ENCODE data around the gene MUC5B.
A peak's percentile ranks its signal among the peaks of the same experiment; 100 is the strongest.

MUC5B gene

GRCh38 chr11:1305501-1306056 is 82.7 kb downstream of the MUC5B start:
- no peak for TF ChIP-seq REST (IDR thresholded peaks at IDR 0.05; ENCODE audit: insufficient replicate concordance, low read depth)
- no peak for TF ChIP-seq POLR2AphosphoS5 (IDR thresholded peaks at IDR 0.05; ENCODE audit: low read depth)
- no peak for TF ChIP-seq SPI1 (IDR thresholded peaks at IDR 0.05; ENCODE audit: borderline replicate concordance, low read depth)
- no peak for TF ChIP-seq GABPA (IDR thresholded peaks at IDR 0.05; ENCODE audit: low read depth)
- TF ChIP-seq CTCF (IDR thresholded peaks at IDR 0.05; ENCODE audit: insufficient read depth, low read length), result no peak
- Histone ChIP-seq H3K4me3 (replicated peaks; ENCODE audit: insufficient read depth, low read length) (no peak overlapping the region), H3K27ac (replicated peaks) (no peak overlapping the region), H3K27me3 (ENCODE audit: insufficient read depth, poor library complexity, severe bottlenecking) (no peaks in the 10 kb centered on the region)
- no peak for DNase-seq (ENCODE audit: low read depth in 1 of 2, low spot score in 1 of 2)

GRCh38 chr11:1306186-1307162 is 83.6 kb downstream of the MUC5B start:
- TF ChIP-seq CTCF (IDR thresholded peaks at IDR 0.05; ENCODE audit: insufficient read depth, low read length) (no peak), GABPA (IDR thresholded peaks at IDR 0.05; ENCODE audit: low read depth) (no peak), POLR2AphosphoS5 (IDR thresholded peaks at IDR 0.05; ENCODE audit: low read depth) (no peak), SPI1 (IDR thresholded peaks at IDR 0.05; ENCODE audit: borderline replicate concordance, low read depth) (no peak), REST (IDR thresholded peaks at IDR 0.05; ENCODE audit: insufficient replicate concordance, low read depth) (no peak)
- Histone ChIP-seq H3K27me3 (ENCODE audit: insufficient read depth, poor library complexity, severe bottlenecking) (no peaks in the 10 kb centered on the region), H3K27ac (replicated peaks) (peak overlapping the region; percentile 56), H3K4me3 (replicated peaks; ENCODE audit: insufficient read depth, low read length) (no peak overlapping the region; the same call in 1 of the 2 replicates)
- no peak for DNase-seq (ENCODE audit: low read depth in 1 of 2, low spot score in 1 of 2)

- peak overlapping the region; percentile 18; the same call in 1 of the 2 replicates for H3K4me3 ChIP-seq (replicated peaks; ENCODE audit: insufficient read depth, low read length)
- no peaks in the 10 kb centered on the region for H3K27me3 ChIP-seq (ENCODE audit: insufficient read depth, poor library complexity, severe bottlenecking)
- H3K27ac ChIP-seq (replicated peaks), result peak overlapping the region; percentile 56
- DNase-seq (ENCODE audit: low read depth in 1 of 2, low spot score in 1 of 2), result peak; percentile 86 to 91
- peak; percentile 95 for TF ChIP-seq SPI1 (IDR thresholded peaks at IDR 0.05; ENCODE audit: borderline replicate concordance, low read depth)
- no peak for TF ChIP-seq REST (IDR thresholded peaks at IDR 0.05; ENCODE audit: insufficient replicate concordance, low read depth)
- no peak for TF ChIP-seq CTCF (IDR thresholded peaks at IDR 0.05; ENCODE audit: insufficient read depth, low read length)
- TF ChIP-seq POLR2AphosphoS5 (IDR thresholded peaks at IDR 0.05; ENCODE audit: low read depth), result no peak
- TF ChIP-seq GABPA (IDR thresholded peaks at IDR 0.05; ENCODE audit: low read depth), result peak; percentile 39; the same call in 1 of the 2 replicates
These were observed 84.5 kb downstream of the MUC5B start for GRCh38 chr11:1307163-1307870.
